NCI-H1694 treated with DMSO at 0.1 percent for 48 hours (cell line): ENCODE data around the gene TBC1D5.
"Not testable (repeated sequence)": the region's sequence is repeated elsewhere in the genome, so short reads cannot be mapped to it uniquely, and the experiment has no call there.

Experiments used
- DNase-seq: peaks from one replicate; lab custom pipeline; 2025; lab: John Stamatoyannopoulos, UW

Gene TBC1D5

DNA sequence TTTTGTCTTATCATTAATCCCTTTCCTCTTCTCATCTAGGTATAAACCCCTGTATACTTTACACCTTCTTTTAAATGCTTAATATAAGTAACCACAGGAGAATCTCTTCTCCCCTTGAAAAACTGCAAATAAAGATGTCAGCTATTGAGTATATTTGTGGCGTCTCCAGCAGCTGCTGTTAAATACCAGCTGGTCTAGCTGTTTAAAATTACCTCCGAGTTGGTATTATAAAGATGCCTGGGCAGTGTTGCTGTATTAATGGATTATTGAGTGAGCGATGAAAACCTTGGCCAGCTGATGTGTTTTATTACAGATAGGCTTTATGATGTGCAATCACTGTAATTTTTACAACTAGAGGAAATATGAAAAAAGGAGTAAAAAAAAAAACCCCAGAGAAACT, 388.1 kb downstream of the TBC1D5 start:
- no peak for DNase-seq

- DNase-seq, result no peak
Observed at GRCh38 chr3:17352620-17353019, 389.8 kb downstream of the TBC1D5 start.

GRCh38 chr3:17351193-17351592, 391.2 kb downstream of the TBC1D5 start:
- not testable (repeated sequence) for DNase-seq

GRCh38 chr3:17349093-17349492, 393.3 kb downstream of the TBC1D5 start:
- DNase-seq, result no peak

DNA sequence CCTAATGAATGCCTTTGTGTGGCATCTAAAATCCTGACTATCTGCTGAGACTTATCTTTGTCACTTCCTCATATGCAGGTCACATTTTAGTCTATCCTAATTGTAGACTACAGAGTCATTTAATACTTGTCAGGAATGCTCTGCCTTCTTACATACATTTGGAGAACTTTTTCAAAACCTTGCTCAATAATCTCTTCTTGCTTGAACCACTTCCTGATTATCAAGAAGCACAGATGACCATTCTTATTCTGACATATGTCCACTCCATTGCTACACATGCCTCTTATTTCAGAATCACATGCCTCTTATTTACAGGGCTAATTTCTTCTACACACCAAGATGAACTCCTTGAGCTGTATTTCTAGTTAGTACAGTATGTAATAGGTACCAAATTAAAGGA, 400.3 kb downstream of the TBC1D5 start:
- DNase-seq, result no peak

- DNase-seq, result no peak
Observed at GRCh38 chr3:17340693-17341092, 401.7 kb downstream of the TBC1D5 start.

DNA sequence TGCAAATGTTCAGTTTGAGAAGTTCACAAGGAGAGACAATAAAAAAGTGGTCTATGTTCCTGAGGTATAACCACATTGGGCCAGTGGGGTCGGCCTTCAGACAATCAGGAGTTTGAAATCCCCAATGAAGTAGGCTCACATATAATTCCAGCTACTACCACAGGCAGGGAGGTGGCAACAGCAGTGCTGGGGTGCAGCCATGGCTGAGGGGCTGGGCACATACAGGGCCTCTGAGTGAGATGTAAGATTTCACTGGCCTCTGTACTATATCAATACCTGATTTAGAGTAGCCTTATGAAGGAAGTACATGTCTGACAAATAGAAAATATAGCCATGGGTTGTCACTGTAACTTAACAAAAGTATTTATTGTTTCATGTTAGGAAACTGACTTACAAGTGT, 402.2 kb downstream of the TBC1D5 start:
- DNase-seq, result no peak

DNA sequence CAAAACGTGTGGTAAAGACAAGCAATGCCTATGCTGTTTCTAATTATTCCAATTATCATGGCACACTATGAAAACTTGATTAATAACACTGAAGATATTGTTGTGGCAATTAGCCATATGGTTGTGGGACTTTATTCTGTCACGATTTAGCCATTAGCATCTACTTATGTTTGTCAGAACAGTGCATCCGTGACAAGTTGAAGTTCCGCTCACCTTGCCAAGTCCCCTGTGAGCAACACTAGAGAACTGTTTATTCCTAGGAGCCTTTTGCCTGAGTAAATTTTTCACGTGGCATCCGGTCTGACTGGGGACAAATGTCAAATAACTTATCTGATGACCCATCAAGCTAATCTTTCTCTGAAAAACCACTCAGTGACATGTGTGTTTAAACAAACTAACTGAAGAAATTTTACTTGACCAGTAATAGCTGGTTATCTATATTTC, 403.3 kb downstream of the TBC1D5 start:
- DNase-seq, result no peak

DNA sequence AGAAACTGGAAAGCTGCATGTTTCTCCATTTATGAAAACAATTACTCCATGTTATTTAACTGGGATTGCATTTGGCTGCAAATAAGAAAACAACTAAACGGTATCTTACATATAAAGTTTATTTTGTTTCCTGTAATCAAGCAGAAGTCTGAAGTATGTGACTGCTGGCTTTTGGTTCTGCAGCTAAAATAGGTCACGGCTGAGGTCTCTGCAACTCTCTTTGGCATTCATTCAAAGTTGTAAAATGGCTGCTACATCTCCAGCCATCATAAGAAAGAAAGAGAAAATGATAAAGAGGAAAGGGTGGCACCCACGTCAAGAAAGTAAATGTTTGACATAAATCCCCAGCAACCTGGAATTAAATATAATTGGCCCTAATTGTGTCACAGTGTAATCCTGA, 406.1 kb downstream of the TBC1D5 start:
- DNase-seq, result no peak

GRCh38 chr3:17333893-17334292, 408.5 kb downstream of the TBC1D5 start:
- no peak for DNase-seq

- no peak for DNase-seq
Observed at GRCh38 chr3:17333446-17333845, 409.0 kb downstream of the TBC1D5 start.

DNA sequence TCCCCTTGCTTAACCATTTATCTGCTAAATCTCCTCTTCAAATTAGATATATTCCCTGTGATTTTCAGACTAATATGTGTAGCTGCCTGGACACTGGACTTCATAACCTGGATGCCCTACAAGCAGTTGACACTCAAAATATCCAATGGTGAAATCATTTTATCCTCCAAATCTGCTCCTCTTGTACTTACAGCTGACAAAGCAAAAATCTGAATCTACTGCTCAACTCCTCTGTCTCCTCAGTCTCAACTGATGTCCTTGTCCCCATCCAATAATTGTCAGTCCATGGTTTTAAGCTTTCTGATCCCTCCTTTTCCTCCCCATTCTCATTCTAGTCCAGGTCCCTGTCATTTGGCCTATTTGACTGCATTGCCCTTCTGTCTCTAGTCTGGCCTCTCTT, 411.8 kb downstream of the TBC1D5 start:
- no peak for DNase-seq

GRCh38 chr3:17329927-17330326, 412.5 kb downstream of the TBC1D5 start:
- DNase-seq, result no peak

GRCh38 chr3:17322106-17322793, 420.2 kb downstream of the TBC1D5 start:
- no peak for DNase-seq

GRCh38 chr3:17320266-17320665, 422.2 kb downstream of the TBC1D5 start:
- no peak for DNase-seq

DNA sequence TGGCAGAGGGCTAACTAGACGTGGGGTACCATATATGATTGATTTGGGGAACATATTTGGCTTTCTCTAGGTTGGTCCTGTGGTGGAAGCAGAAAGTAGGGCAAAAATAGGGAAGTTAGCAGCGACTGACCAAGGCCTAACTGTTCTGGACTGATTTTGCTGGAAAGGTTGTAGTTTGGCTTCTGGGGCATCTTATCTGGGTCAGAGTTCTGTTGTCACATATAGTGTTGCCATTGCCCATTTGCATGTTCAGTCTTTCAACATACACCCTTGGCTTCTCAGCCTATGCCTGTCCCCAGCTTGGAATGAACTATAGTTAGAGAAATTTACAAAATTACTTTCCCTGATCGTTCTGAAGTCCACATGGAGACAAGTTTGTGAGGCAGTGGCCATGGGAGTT, 426.5 kb downstream of the TBC1D5 start:
- no peak for DNase-seq

GRCh38 chr3:17314171-17314570, 428.3 kb downstream of the TBC1D5 start:
- DNase-seq, result no peak

DNA sequence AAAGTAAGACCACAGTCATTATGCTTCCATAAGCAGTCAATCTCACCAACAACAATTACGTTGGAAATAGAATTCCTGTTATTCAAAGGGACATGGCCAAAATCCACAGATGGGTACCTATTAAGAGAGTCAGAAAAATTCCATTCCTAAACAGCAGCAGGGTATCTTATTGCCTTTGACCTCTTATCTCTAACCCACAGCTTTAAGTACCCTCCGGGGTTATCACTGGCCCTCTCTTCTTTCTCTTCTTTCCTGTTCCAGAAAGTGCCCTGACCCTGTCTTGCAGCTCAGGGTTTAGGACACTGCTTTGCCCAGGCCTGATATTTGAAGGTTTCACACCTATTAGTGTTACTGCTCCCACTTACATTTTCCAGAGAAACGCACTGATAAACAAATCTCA, 428.7 kb downstream of the TBC1D5 start:
- no peak for DNase-seq

GRCh38 chr3:17310983-17311382, 431.4 kb downstream of the TBC1D5 start:
- DNase-seq, result no peak

GRCh38 chr3:17307887-17308286, 434.5 kb downstream of the TBC1D5 start:
- no peak for DNase-seq

- no peak for DNase-seq
Observed at GRCh38 chr3:17307482-17307881, 434.9 kb downstream of the TBC1D5 start.

GRCh38 chr3:17304969-17305368, 437.5 kb downstream of the TBC1D5 start:
- DNase-seq, result no peak

GRCh38 chr3:17302774-17303173, 439.7 kb downstream of the TBC1D5 start:
- no peak for DNase-seq

DNA sequence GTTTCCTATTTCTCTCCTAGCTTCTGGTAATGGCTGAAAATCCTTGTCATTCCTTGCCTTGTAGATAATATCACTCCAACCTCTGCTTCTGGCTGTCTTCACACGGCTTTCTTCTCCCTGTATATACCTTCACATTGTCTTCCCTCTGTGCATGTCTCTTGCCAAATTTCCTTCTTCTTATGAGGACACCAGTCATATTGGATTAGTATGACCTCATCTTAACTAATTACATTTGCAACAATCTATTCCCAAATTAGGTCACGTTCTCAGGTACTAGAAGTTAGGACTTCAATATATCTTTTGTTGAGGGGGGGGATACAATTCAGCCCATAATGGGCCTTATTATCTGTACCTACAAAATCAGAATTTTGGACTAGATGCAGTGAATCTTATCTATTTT, 440.3 kb downstream of the TBC1D5 start:
- DNase-seq, result no peak
